ENCODE measurements around the gene MS4A15. TPM values are rescaled to one million over a fixed set of nuclear protein-coding genes. Genes with fewer than 3 reads are reported as not detected.

The MS4A15 gene
- total RNA-seq, 1 donor from 2014 or later = not detected

- Mint-ChIP-seq H3K27me3 (peaks cover 3% of the 10 kb centered on the region), H3K9me3 (no peaks in the 10 kb centered on the region), H3K36me3 (ENCODE audit: low read depth) (no peaks in the 10 kb centered on the region), H3K4me1 (peaks cover 1% of the 10 kb centered on the region), H3K27ac (no peak overlapping the region), H3K4me3 (no peak overlapping the region)
- POLR2A ChIA-PET = no interaction called here
- TF ChIP-seq CTCF (IDR thresholded peaks at IDR 0.05) = no peak
- no peak for ATAC-seq (ENCODE audit: low read depth)
- intact Hi-C loops (cut with micrococcal nuclease) = no loop called here
- CTCF ChIA-PET = interaction anchor here (0.9 to 1.5 kb wide), 2 partner anchors 18 to 50 kb away, joined by 3 read pairs; no protein-coding TSS in a partner anchor
- DNase-seq = no peak
These were observed 24.1 kb downstream of the MS4A15 start for GRCh38 chr11:60780774-60781173.

GRCh38 chr11:60781286-60781980 lies 24.8 kb downstream of the MS4A15 start:
- ChIA-PET CTCF (interaction anchor here (0.9 to 1.5 kb wide), 2 partner anchors 19 to 49 kb away, joined by 3 read pairs; no protein-coding TSS in a partner anchor), POLR2A (no interaction called here)
- Mint-ChIP-seq H3K4me3 (no peak overlapping the region), H3K4me1 (no peaks in the 10 kb centered on the region), H3K27me3 (peaks cover 3% of the 10 kb centered on the region), H3K27ac (no peak overlapping the region), H3K36me3 (ENCODE audit: low read depth) (no peaks in the 10 kb centered on the region), H3K9me3 (no peaks in the 10 kb centered on the region)
- no peak for ATAC-seq (ENCODE audit: low read depth)
- TF ChIP-seq CTCF (IDR thresholded peaks at IDR 0.05) = no peak
- no peak for DNase-seq
- intact Hi-C loops (cut with micrococcal nuclease) = no loop called here

- no peaks in the 10 kb centered on the region for H3K9me3 Mint-ChIP-seq
- DNase-seq (no peak), ATAC-seq (ENCODE audit: low read depth) (no peak)
- intact Hi-C loops (cut with micrococcal nuclease) = no loop called here
- ChIA-PET POLR2A (no interaction called here), CTCF (no interaction called here)
- no peaks in the 10 kb centered on the region for H3K4me1 Mint-ChIP-seq
- no peak overlapping the region for H3K4me3 Mint-ChIP-seq
- no peaks in the 10 kb centered on the region for H3K36me3 Mint-ChIP-seq (ENCODE audit: low read depth)
- no peak overlapping the region for H3K27ac Mint-ChIP-seq
- peaks cover 3% of the 10 kb centered on the region for H3K27me3 Mint-ChIP-seq
- no peak for TF ChIP-seq CTCF (IDR thresholded peaks at IDR 0.05)
These were observed 25.3 kb downstream of the MS4A15 start for GRCh38 chr11:60781981-60782316.

- TF ChIP-seq CTCF (IDR thresholded peaks at IDR 0.05) = no peak
- ATAC-seq (ENCODE audit: low read depth) (no peak), DNase-seq (no peak)
- intact Hi-C loops (cut with micrococcal nuclease) = no loop called here
- Mint-ChIP-seq H3K27me3 (peaks cover 3% of the 10 kb centered on the region), H3K4me3 (no peak overlapping the region), H3K36me3 (ENCODE audit: low read depth) (no peaks in the 10 kb centered on the region), H3K27ac (no peak overlapping the region), H3K9me3 (no peaks in the 10 kb centered on the region), H3K4me1 (no peaks in the 10 kb centered on the region)
- ChIA-PET CTCF (no interaction called here), POLR2A (no interaction called here)
These were observed 25.9 kb downstream of the MS4A15 start for GRCh38 chr11:60782393-60783140.

GRCh38 chr11:60783141-60783484 lies 26.4 kb downstream of the MS4A15 start:
- no peak for DNase-seq
- intact Hi-C loops (cut with micrococcal nuclease) = no loop called here
- Mint-ChIP-seq H3K27me3 (peaks cover 3% of the 10 kb centered on the region), H3K27ac (no peak overlapping the region), H3K4me1 (no peaks in the 10 kb centered on the region), H3K9me3 (no peaks in the 10 kb centered on the region), H3K4me3 (no peak overlapping the region), H3K36me3 (ENCODE audit: low read depth) (no peaks in the 10 kb centered on the region)
- no peak for TF ChIP-seq CTCF (IDR thresholded peaks at IDR 0.05)
- ATAC-seq (ENCODE audit: low read depth) = no peak
- POLR2A ChIA-PET = no interaction called here
- CTCF ChIA-PET = no interaction called here

All from activated B cell treated with CpG ODN at 0.5 μM for 24 hours (primary cell).